ENCODE measurements around the gene ANKRD34A.
A peak's percentile ranks its signal among the peaks of the same experiment; 100 is the strongest.

Gene ANKRD34A

GRCh38 chr1:145990249-145990855 is 26.0 kb upstream of the ANKRD34A start:
- DNase-seq (ENCODE audit: low read depth), result no peak

GRCh38 chr1:145988773-145989172 is 24.4 kb upstream of the ANKRD34A start:
- no peak for DNase-seq (ENCODE audit: low read depth)

GRCh38 chr1:145987926-145988325 is 23.6 kb upstream of the ANKRD34A start:
- DNase-seq (ENCODE audit: low read depth), result no peak

DNA sequence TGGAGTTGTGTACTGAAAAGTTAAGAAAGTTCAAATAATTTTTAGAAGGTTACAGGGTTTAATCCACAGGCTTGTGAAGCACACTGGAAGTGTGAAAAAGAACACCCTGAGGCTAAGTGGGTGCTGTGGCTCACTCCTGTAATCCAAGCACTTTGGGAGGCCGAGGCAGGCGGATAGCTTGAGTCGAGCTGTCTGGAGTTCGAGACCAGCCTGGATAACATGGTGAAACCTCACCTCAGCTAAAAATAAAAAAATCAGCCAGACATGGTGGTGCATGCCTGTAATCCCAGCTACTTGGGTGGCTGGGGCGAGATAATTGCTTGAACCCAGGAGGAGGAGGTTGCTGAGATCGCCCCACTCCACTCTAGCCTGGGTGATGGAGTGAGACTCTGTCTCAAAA is 22.2 kb upstream of the ANKRD34A start:
- DNase-seq (ENCODE audit: low read depth), result no peak

DNA sequence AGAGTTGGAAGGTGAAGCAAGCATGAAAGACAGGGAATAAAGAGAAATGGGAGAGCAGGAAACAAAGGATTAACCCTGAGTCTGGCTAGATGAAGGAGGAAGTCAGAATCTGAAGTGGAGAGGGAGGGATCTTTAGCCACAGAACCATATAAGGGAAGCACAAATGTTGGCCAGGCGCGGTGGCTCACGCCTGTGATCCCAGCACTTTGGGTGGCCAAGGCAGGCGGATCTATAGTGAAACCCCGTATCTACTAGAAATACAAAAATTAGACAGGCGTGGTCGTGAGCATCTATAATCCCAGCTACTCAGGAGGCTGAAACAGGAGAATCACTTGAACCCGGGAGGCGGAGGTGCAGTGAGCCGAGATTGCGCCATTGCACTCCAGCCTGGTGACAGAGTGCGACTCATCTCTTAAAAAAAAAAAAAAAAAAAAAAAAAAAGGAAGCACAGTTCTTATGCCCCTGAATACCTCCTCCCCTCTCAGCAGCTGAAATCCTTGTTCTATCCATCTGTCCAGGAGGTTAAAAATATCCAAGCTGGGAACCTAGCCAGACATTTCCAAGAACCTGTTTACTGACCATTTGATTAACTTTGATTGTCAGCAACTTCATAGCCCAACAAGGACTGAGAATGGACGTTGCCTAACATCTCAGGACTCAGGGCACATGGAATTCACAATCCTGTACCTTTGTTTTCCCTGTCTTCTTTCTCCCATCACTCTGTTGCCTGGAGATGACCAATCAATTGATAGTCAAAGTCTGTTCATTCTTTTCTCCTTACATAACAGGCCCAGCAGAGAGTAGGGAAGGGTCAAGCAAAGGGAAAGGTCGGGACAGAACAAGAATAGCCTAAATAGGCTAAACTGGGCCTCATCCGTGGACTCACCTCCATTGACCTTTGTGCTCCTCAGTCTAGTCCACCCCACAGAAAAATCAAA is 21.4 kb upstream of the ANKRD34A start:
- DNase-seq (ENCODE audit: low read depth), result no peak

GRCh38 chr1:145985129-145985501 is 20.7 kb upstream of the ANKRD34A start:
- no peak for DNase-seq (ENCODE audit: low read depth)

DNA sequence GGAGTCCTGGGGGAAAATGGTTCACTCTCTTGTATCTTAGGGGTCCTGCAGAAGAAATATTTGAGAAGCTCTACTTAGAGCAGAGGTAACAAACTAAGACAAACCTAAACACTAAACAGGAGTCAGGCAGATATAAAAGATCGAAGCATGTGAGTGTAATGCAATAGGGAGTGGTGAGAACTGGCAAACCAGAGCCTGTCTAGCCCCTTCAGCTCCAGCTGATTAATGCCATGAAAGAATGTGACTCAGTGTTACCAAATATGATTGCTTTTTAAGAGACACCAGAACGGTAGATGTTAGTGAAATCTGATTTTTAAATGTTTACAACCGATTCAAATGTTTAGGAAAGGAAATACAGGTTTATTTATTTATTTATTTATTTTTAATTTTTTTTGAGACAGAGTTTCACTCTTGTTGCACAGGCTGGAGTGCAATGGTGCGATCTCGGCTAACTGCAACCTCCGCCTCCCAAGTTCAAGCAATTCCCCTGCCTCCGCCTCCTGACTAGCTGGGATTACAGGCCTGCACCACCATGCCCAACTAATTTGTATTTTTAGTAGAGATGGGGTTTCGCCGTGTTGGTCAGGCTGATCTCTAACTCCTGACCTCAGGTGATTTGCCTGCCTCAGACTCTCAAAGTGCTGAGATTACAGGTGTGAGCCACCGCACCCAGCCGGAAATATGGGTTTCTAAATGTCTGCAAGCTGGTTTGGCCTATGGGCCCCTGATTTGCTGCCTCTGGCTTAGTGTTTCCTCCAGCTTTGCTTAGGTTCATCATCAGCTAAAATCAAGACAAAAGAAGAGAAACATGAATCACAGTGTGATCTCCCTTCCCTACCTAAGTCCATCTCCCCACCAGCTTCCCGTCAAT is 19.8 kb upstream of the ANKRD34A start:
- no peak for DNase-seq (ENCODE audit: low read depth)

GRCh38 chr1:145983206-145983675 is 18.9 kb upstream of the ANKRD34A start:
- no peak for DNase-seq (ENCODE audit: low read depth)

DNA sequence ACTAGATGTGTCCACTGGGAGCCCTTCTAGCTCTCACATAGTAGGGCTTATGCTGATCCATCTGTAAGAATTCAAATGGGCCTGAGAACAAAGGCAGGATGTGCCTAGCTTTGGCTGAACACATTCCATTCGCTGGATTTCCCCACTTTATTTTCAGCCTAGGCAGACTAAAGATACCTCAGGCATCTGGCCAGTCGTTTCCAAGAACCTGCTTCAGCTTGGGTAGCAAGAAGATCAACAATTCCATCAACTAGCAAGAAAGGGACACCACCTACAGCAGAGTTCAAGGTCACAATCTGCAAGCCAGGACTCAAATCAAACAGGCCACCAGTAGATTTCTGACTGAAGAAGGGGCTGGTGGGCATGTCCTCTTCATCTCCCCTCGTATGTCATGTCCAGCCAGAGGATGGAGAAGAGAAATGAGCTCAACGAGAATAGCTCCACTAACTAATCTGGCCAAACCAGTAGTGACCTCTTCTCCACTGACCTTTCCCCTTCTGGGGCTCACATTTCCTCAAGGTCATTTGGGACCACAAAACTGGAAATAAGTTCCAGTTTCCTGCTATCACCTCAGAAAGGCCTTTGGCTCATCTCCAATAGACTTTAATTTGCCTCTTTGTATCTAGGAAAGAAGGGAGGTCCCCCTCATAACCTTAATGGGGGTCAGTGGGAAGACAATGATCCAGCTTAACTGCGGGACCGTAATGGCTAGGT is 17.8 kb upstream of the ANKRD34A start:
- no peak for DNase-seq (ENCODE audit: low read depth)

DNA sequence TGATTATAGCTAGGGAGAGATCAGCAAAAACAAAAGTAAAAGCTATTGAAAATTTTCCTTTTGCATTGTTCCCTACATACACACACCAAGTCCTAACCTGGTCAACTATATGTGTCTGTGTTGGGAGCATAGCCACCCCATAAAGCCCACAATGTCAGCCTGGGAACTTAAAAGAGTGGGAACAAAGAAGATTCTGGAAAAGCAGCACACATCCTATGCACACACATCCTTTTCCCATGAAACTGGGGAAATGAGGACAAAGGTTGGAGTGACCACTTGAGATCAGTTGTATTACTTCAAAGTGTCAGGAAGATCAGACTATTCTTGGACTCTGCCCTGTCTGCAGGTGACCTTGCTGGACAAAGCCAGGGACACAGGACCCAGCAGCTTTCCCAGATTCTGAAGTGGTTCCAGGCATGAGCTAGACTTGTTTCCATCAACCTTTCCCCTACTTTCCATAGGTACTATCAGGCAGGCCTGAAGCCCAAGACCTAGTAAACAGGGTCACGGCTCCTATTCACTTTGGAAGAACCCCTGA is 16.2 kb upstream of the ANKRD34A start:
- no peak for DNase-seq (ENCODE audit: low read depth)

DNA sequence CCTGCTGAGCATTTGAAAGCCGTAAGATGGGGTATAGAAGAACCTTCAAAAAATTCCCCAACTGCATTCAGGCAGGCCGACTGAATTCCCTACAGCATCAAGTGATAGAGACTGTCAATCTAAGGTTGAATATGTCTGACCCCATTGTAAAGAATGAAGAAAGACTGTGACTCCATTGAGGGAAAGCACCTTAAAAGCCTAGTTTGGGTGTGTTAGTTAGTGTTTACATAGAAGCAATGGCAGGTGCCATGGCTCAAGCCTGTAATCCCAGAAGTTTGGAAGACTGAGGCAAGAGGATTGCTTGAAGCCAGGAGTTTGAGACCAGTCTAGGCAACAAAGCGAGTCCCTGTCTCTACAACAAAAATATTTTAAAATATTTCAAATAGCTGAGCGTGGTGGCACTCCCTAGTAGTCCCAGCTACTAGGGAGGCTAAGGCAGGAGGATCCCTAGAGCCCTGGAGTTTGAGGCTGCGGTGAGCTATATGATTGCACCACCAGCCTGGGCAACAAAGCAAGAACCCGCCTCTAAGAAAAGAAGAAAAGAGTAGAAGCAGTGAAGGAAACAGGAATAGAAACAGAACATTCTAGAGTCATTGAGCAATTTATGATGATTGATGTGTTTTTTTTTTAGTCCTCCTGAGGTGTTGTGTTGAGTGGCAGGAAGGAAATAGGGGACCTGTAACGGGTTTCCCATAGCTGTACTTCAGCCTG is 15.5 kb upstream of the ANKRD34A start:
- DNase-seq (ENCODE audit: low read depth), result no peak

- DNase-seq (ENCODE audit: low read depth), result peak; percentile 36
Measured at GRCh38 chr1:145978854-145979745, 14.7 kb upstream of the ANKRD34A start.

DNA sequence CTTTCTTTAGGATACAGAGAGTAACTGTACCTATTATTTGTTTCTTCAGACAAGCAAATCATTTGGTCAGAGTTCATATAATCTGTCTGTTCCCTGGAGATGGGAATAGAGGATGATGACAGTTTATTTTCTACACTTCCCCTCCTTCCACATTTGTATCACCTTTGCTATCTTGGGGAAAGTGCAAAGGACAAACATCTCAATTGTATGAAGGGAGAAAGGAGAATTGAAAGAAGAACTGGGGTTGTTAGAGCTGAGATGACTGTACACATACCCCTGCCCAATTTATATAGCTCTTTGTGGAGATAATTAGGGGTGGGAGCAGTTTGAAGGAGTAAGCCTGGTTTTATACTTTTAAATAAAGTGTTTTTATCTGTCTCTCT is 14.1 kb upstream of the ANKRD34A start:
- no peak for DNase-seq (ENCODE audit: low read depth)

DNA sequence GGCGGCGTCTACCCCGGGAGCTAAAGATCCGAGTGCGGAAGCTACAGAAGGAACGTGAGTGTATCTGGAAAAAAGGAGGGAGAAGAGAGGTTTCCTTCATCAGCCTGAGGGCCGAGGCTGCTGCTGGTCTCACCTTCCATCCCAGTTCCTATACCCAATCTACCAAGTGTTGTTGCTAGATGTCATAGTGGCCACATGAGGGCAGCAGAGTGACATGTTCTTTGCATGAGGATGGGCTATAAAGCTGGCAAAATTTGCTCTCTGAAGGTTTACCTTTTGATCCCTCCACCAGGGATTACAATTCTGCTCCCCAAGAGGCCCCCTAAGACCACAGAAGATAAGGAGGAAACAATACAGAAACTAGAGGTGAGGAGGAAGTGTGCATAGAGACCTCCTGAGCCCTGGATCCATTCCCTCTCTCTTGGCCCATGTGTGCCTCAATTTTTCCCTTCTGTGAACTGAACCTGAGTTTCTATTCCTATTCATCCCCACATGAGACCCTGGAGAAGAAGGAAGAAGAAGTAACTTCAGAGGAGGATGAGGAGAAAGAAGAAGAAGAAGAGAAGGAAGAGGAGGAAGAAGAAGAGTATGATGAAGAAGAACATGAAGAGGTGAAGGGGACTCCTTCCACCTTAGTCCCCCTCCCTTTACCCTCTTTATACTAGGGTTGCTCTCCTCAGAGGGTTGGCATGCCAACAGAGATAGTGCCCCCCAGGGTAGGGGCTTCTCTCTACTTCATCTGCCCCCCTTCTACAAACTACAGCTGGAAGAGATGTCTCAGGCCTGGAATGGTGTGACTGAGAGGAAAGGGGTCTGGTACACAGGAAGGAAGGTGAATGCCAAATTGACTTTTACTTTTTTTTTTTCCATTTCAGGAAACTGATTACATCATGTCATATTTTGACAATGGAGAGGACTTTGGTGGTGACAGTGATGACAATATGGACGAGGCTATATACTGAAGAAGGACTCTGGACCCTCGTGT is 13.4 kb upstream of the ANKRD34A start:
- no peak for DNase-seq (ENCODE audit: low read depth)

DNA sequence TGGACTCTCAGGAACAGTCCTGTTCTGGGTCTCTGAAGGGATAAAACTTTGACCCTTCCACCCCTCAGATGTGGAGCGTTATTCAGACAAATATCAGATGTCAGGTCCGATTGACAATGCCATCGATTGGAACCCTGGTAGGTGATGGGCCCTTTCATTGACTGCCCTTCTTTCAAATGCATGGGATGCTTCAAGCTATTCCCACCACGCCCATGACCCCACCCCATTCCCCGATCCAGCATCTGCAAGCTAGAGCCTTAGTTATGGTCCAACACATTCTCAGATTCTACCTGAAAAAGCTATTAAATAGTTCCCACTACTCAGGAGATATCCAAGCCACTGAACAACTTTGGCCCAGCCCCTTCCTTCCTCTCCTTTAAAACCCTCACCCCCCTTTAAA is 12.6 kb upstream of the ANKRD34A start:
- no peak for DNase-seq (ENCODE audit: low read depth)

GRCh38 chr1:145975216-145975615 is 10.8 kb upstream of the ANKRD34A start:
- no peak for DNase-seq (ENCODE audit: low read depth)

DNA sequence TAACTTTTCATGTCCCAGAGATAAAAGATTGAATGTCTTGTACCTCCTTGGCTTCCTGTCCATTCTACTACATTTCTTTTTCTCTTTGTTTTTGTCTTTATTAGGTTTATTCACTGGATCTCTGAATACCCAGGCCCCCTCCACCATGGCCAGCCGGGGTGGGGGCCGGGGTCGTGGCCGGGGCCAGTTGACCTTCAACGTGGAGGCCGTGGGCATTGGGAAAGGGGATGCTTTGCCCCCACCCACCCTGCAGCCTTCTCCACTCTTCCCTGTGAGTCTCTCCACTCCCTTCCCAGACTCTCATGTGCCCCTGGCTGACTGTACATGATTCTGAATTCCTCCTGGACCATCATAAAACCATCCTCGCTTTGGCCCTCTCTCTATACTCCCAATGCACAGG is 10.3 kb upstream of the ANKRD34A start:
- DNase-seq (ENCODE audit: low read depth), result no peak

DNA sequence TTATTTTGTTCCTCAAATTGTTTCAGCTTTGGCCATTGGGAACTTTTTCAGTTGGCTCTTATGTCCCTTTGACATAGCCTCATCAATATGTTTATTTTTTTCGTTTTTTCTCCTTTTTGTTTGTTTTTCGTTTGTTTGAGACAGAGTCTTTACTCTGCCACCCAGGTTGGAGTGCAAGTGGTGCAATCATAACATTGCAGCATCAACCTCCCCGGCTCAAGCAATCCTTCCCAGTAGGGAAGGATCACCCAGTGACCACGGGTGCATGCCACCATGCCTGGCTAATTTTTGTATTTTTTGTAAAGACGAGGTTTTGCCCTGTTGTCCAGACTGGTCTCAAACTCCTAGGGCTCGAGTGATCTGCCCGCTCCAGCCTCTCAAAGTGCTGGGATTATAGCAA is 8.2 kb upstream of the ANKRD34A start:
- no peak for DNase-seq (ENCODE audit: low read depth)

DNA sequence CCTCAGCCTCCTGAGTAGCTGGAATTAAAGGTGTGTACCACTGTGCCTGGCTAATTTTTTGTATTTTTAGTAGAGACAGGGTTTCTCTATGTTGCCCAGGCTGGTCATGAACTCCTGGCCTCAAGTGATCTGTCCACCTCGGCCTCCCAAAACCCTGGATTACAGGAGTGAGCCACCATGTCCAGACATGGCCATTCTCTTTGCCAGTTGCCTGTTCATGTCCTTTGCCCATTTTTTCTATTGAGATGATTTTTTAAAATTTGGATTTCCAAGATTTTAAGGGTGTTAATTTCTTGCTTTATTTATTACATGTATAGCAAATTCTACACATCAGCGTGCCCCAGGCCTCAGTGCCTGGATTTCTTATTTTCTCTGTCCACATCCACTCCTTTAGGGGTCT is 2.9 kb upstream of the ANKRD34A start:
- DNase-seq (ENCODE audit: low read depth), result no peak

Data from stimulated activated CD8-positive, alpha-beta memory T cell treated with anti-CD3 and anti-CD28 coated beads, Interleukin-15, amount 100 ng/mL, for 24 hours (primary cell).